GM19452 (cell line): ENCODE measurements around the gene PDE4B.

Experiments
- ATAC-seq: cut with Tn5 transposase; IDR thresholded peaks from one replicate; pipeline ENCODE4 v1.9.1; 2021; ENCODE audit not compliant: unreplicated experiment

The PDE4B gene

DNA sequence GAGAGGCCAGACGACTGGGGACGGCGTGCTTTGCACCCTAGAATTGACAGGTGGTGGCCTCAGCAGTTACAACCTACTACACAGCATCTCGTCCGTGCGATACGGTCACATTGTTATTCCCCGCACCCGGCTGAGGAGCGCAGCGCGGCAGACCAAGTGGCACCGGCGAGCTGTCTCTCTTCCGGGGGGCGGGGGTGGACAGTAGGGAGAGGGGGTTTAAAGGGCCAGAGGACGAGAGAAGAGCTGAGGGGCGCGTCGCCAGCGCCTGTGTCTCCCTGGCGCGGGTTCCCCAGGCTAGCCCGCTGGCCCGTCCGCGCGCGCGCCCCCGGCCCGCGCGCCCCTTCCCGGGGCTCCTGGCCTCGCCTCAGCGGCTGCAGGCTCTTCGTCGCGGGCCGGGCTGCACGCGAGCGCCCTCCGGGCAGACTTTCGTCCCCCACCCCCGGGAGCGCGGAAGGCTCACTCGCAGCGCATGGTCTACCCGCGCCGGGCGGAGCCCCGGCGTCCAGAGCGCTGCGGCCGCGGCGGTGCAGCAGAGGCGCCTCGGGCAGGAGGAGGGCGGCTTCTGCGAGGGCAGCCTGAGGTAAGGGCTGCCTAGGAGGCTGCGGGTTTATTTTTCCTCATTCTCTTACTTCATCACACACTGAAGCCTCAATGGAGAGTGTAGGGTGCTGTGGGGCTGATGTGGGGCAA, at the start of gene PDE4B:
Gene PDE4B, plus strand, starts transcription at position 227 of the 690 bp plus-strand sequence.
- no peak for ATAC-seq

DNA sequence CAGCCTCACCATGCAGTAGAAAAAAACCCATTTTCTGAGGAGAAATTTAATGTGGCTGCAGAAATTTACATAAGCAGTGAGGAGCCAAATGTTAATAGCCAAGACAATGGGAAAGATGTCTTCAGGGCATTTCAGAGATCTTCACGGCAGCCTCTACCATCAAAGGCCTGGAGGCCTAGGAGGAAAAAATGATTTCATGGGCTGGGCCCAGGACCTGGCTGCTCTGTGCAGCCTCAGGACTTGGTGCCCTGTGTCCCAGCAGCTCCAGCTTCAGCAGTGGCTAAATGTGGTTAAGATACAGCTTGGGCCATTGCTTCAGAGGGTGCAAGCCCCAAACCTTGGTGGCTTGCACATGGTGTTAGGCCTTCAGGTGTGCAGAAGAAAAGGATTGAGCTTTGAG, 48.0 kb upstream of the PDE4B start:
- no peak for ATAC-seq

DNA sequence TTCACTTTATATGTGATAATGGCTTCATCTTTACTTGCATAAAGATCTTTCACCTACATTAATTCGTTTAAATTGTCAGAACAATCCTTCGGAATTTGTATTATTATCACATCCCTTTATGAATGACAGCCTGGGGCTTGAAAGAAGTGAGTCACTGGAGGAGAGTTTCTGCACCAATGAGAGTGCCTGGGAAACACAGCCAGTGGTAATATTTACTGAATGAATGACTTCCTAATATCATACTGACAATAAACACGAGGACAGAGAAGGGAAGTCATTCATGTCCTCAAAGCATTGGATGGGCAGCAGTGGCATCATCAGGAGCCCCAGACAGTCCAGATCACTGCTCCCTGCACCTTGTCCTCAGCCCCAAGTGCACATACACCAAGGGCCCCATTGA, 40.7 kb upstream of the PDE4B start:
- no peak for ATAC-seq

DNA sequence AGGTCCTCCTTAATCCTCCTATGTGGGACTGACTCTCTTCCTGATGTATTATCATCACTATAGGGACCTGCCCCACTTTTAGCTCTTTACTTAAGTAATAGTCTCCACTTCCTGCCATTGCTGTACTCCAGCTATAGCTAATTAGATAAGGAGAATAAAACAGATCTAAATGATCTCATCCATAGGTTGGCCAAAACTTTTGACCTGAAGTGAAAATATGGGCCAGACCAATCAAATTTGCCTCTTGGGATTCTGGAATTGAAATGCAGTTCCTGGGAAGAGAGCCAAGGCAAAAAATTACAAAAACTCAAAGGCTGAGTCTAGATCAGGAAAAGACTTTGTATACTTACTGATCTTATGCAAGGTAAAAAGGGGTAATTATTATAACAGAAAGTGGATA, 36.1 kb upstream of the PDE4B start:
- ATAC-seq: no peak

DNA sequence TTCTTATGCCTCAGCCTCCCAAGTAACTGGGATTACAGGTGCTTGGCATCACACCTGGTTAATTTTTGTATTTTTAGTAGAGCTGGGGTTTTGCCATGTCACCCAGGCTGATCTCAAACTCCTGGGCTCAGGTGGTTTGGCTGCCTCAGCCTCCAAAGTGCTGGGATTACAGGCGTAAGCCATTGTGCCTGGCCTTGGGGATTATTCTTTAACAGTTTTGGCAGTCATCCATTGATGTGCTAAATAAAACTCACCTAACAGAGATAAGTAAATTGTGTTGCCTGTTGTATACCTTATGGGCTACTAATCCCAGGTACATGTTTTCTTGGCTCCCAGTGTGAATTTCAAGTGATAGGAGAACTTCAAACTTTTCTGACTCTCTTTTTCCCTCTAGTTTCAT, 35.2 kb upstream of the PDE4B start:
- no peak for ATAC-seq

DNA sequence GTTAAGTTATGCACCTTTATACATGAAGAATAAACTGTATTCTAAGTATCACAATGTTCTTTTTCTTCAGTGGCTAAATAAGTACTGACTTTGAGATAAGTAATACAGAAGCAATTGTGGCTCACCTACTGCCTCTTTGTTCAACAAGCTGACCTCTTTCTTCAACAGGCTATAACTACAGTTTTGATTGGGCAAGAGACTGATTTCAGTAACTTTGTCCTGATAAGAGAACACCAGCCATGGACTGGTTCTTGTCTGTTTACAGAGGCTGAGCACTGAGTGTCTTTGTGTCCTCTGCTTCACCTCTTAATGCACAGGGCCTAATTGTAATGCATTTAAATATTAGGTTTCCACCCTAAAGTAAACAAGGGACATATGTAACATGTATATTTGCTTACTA, 34.6 kb upstream of the PDE4B start:
- ATAC-seq: no peak

DNA sequence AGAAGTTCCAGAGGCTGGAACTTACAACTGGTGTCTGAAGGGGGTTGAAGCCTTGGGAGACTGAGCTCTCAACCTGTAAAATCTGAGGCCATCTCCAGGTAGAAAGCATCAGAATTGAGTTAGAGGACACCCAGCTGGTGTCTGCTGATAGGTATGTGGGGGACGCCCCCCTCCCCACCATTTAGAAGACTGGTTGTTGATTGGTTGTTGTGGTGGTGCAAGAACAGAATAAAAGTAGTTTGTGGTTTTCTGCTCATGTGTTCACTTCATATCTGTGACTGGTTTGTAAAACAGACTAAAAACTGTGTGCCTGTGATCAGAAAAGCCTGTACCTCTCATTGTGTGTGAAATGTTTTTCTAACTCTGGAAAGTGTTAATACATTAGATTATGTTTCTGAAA, 33.2 kb upstream of the PDE4B start:
- ATAC-seq: no peak

DNA sequence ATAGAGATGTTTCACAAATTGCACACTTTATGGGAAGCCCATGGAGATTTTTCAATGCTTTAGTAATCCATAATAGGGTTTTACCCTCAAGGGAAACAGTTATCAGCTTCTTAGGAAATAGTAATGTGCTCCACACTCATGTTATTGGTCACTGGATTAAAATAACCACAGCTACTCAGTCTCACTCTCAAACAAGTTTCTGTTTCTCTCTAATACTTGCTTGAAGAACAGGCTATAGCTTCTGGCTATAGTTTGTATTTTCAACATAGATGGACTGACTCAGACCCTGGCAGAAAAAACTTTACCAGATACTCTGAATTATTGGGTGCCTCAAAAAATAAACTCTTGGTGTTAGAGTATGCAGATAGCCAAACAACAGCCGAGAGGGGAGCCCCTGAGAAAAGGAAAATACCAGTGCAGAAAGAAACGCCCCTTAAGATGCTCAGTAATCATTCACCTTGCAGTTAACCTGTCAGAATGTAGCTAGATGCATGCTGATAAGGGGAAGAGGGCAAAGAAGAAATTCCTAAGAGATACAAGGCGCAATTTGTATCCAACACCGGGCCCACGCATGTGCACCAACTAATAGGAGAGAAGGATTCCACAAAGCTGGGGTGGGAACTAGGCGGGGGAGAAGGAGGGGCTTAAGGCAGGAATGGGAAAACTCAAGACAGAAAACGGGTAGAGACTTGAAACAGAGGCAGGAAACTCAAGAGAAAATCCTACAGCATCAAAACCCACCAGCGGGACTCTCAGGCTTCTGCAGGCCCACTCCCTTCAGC, 30.4 kb upstream of the PDE4B start:
- ATAC-seq: peak; percentile 66

DNA sequence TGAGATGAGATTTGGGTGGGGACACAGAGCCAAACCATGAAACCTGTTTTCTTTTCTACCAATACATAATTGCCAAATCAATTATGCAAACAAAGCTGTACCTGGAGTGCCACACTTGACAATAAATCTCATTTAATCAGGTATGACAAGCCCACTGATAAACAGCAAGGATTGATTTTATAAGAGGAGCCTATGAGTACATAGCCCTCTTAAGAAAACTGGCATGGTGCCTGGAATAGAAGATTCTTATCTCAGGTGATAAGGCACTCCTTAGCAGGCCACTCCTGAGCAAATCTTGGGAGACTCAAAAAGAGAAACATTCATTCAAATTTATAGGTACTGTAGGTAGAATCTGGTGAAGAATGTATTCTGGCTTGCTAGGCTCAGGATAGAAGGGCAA, 28.6 kb upstream of the PDE4B start:
- no peak for ATAC-seq

DNA sequence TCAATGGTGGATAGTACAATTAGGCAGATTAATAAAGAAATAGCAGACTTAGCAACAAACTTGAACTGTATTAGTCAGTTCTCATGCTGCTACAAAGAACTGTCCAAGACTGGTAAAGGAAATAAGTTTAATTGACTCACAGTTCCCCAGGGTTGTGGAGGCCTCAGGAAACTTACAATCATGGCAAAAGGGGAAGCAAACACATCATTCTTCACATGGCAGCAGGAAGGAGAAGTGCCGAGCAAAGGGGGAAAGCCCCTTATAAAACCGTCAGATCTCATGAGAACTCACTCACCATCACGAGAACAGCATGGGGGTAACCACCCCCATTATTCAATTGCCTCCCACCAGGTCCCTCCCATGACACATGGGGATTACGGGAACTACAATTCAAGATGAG, 27.1 kb upstream of the PDE4B start:
- ATAC-seq: no peak

DNA sequence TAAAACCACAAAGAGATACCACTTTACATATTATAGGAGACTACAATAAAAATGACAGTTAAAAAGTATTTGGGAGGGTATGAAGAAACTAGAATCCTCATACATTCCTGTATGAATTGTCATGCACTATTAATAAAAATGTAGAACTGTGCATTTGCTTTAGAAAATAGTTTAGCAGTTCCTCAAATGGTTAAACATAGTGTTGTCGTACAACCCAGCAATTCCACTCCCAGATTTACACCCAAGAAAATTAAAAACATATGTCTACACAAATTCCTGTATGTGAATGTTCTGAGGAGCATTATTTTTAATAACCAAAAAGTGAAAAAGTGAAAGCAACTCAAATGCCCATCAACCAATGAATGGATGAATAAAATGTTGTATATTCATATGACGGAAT, 23.1 kb upstream of the PDE4B start:
- ATAC-seq: no peak

DNA sequence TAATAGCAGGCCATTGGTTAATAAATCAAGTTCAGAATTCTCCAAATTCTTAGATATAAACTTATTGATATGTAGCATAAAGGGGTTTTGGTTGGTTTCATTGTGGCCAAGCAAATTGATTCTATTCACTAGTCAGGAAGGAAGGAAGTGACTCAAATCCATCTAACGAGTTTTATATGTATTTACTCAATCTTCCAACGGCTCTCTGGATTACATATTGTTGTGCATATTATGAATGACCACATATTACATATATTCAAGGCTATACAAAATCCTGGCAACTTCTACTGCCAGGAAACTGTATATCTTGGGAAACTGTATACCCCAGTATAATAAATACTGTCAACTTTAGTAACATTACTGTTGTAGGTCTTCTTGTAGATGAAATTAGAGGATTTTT, 20.1 kb upstream of the PDE4B start:
- ATAC-seq: no peak

DNA sequence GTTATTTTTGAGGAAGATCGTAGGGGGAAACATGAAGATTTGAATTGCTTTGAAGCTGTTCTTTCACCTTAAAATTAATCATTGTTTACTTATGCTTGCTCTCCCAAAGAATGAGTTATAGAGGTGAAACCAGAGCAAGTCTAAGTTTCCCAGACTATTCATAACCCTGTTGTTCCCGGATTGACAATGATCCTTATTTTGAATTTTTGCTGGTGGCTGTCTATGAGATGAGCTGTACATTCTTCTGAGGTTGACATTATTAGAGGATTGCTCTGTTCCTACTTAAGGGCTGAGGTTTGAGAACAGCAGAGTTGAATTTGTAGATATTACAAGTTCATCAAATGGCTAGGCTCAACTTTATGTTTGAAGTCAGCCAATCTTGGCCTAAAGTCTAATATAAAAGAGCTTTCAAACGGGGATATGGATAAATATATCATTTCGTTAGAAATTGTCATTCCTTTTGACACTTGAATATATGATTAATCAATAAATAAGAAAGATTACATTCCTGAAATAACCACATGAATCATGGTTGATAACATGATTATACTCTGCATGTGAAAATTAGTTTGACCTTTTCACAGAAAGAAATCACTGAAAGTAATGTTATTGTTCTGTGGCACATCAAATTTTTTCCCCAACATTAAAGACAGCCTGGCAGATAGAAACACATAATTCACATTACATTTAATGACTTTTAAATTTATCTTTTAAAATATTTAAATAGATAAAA, 19.1 kb upstream of the PDE4B start:
- ATAC-seq: no peak

DNA sequence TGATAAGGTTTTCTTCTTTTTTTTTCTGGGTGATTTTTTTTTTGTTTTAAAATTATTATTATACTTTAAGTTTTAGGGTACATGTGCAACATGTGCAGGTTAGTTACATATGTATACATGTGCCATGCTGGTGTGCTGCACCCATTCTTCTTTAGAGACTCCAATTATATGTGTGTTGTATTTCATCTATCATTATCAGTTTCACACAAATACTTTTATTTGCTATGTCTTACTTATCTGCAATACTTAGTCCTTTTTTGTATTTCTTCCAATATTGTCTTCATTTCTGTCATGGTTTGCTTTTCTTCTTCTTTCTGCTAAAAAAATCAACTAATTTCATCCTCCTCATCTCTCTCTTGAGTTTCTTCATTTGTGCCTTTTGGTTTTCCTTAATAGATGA, 3.9 kb upstream of the PDE4B start:
- ATAC-seq: no peak

DNA sequence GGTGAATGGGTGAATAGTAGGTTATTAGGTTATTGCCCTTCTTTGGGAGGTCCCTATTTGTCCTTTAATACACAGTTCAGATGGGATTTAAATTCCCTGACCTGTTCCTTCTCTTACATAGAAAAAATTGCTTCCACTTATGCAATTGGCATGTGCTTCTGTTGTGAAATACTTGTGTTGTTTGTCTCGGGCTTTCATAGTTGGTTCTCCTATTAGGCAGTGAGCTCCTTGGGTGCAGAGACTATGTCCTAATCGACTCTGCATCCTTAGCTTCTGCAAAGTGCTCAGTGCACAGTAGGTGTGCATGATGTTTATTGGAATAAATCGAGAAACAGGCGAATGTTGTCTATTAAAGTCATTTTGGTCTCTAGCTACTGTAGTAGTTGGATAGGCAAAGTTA, 1.3 kb upstream of the PDE4B start:
- no peak for ATAC-seq

DNA sequence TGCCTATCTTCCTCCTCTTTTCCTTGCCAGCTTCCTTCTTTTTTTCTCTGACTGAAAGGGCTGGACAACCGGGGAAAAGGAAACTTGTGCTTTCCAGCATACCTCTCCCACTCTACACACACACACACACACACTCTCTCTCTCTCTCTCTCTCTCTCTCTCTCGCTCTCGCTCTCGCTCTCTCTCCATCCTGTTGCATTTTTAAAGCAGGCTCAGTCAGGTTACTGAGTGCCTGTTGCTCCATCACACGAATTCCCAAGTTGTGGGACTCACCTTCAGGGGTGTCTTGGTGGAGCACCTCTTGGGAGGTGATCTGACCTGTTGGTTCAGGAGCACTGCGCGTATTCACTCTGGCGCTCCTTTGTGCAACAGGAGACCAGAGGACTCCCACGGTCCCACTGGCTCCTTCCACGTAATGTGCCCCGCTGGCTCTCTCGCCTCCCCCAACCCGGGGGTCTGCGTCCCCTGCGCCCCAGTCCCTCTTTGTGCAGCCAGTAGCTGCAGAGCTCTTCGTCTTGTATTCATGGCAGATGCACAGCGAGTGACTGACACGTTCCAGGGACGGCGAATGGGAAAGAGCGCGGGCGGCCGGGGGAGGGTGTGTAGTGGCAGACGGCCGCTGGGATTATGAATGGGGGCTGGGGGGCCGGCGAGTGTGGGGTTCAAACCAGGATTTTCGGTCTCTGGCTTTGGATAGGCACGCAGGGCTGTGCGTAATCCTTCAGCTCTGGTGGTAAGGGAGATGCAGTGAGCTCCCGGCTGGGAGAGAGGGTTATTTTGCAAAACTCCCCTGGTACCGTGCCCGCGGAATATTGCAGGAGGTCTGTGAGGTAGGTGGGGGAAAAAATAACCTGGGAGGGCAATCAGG, 660 bp upstream of the PDE4B start:
- ATAC-seq: no peak

DNA sequence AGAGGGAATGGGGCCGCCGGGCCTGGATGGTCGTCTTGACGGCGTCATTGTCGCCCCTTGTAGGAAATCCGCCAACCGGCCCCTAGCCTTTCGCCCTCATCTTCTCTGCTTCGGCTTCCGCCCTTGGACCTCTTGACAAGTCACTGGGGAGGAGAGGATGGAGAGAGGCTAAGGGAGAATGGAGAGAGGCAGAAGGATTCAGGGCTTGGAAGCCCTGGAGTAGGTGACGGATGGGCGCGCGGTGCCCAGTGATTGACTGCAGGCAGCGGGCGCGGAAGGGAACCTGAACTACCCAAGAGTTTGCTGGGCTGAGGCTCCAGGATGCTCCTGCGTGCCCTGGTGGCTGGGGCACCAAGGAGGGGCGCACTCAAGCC, 651 bp downstream of the PDE4B start:
- ATAC-seq: no peak

DNA sequence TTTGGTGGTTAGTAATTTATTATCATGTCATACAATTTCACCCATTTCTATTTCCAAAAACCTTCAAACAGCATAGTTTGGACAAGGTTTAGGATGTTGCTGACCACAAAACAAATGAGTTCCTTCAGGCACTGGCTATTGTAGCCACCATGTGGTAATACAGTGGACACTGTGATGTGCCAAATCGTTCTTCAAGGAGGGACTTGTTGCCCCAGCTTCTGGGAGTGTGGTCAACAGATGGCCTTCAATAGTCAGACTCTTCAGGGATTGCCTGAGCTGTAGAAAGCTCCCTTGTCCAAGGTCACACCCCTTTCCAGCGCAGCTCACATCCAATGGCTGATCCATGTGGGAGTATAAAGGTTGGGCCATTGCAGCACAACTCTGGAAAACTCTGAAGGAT, 2.6 kb downstream of the PDE4B start:
- ATAC-seq: no peak

DNA sequence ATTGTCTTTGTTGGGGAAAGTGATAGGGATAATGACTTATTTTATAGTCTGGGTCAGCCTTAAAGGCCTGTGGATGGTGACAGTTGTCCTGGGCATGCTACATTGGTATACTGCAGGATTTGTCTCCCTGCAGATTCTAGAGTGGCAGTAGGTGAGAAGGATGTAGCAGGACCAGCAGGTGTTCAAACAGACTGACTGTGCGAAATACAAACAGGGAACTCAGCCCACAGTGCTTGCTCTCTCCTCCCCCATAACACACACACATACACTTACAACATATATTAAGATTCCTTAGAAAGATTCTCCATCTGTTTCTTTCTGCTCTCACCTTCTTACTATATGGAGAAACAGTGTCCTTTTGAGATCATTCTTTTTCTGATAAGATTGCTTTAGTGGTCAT, 6.9 kb downstream of the PDE4B start:
- no peak for ATAC-seq

DNA sequence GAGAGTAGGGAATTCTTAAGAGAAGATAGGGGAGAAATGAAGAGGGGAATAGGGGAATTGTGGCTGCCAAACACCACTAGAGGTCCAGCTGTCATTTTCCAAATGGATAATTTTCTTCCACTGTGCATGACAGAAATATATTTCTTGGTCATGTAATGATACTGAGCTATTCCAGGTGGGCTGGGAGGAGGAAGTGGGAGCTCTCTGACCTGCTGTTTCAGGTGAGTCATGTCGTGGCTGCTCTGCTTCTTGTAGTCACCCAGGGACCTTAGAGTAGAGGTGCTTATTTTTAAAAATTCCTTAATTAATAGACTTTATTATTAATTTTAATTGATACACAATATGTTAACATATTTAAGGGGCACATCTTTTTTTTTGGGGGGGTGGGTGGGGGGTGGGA, 11.9 kb downstream of the PDE4B start:
- ATAC-seq: no peak

DNA sequence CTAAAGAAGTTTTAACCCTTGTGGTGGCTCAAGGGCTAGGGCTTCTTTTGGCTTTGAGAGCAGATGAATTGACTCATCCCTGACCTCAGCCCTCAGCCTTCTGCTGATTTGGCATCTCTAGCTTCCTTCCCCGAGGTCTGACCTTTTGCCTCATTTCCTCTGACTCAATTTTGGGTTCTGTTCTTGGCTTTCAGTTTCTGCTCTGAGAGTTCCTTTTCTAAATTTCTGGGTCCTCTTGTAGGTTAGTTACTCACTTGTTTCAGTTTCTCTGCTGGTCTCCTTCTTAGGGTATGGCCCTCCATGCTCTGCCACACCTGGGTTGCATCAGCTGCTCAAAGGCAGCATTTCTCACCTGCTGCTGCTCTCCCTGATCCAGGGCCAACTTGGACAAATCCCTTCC, 19.4 kb downstream of the PDE4B start:
- peak; percentile 100 for ATAC-seq
